GM19035 (cell line): Measurements from ENCODE around the gene HK2.

ENCODE experiments used
- ATAC-seq: cut with Tn5 transposase; IDR thresholded peaks from one replicate; pipeline ENCODE4 v1.9.1; 2021; ENCODE audit not compliant: unreplicated experiment

Gene HK2

GRCh38 chr2:74857215-74857614 is 23.3 kb downstream of the HK2 start:
- no peak for ATAC-seq

DNA sequence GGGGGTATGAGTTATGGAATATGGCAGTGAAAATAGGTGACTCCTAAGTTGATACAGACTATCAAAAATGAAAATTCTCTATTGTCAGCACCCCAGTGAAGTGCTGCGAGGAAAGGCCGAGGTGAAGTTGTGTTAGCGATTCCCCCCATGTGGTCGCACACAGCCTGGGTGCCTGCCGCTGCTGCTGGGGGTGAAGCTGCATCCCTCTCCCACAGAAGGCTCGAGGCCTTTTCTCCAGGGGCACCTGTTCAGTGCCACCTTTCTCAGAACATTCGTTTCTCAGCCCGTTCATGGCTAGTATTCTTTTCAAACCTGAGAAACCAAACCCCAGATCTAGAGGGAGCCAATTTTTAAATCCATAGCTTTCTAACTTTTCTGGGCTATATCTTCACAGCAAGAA is 23.8 kb downstream of the HK2 start:
- no peak for ATAC-seq

- ATAC-seq, result no peak
Measured at GRCh38 chr2:74858281-74858680, 24.4 kb downstream of the HK2 start.

DNA sequence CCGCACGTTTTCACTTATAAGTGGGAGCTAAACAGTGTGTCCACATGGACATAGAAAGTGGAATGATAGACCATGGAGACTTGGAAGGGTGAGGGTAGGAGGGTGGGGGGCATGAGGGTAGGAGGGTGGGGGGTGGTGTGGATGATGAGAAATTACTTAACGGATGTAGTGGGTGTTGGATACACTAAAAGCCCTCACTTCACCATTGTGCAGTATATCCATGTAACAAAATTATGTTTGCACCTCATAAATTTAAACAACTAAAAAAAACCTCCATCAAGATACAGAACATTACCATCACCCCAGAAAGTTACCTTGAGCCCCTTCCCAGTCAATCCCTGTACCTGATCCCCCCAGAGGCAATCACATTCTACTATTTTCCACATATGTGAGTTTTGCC is 26.2 kb downstream of the HK2 start:
- no peak for ATAC-seq

GRCh38 chr2:74860521-74860920 is 26.6 kb downstream of the HK2 start:
- ATAC-seq, result no peak

GRCh38 chr2:74861531-74861930 is 27.6 kb downstream of the HK2 start:
- no peak for ATAC-seq

DNA sequence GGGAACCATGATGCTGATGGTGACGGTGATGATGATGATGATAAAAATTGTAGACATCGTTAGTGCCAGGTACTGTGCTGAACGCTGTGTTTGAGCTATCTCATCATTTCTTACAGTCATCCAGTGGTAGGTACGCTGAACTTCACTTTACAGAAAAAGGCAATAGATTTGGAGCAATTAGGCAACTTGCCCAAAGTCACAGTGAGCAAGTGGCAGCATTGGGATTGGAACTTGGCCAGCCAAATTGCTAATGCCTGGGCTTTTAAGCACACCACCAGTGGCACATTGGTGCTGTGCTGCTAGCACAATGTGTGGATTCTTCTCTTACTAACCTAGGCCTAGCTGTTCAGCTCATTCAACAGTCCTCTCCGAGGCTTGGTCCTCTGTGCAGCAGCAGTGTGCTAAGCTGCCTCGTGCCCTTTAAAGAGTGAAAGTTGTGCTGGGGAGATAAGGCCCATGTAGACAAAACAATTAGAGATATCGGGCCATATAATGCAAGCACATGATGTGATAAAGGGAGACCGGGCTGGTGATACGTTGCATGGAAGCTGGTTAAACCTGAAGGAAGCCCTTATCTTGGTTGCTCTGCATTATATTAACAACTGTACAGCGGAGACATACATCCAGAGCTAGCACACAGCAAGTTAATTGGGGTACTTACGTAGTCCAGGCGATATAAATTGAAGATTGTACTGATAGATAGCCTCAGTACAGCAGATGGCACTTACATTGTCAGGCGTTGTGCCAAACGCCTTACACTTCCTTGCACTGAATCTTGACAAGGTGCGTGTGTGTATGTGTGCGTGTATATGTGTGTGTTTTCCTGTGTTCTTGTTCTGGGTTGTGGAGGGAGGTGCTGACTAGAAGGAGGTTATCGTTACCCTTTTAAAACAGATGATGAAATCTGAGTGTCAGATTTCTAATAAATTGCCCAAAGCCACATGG is 28.4 kb downstream of the HK2 start:
- no peak for ATAC-seq

- no peak for ATAC-seq
Measured at GRCh38 chr2:74863802-74864248, 29.9 kb downstream of the HK2 start.

GRCh38 chr2:74864728-74865722 is 31.1 kb downstream of the HK2 start:
- ATAC-seq, result no peak

- ATAC-seq, result no peak
Measured at GRCh38 chr2:74865770-74866674, 32.1 kb downstream of the HK2 start.

GRCh38 chr2:74867841-74868658 is 34.1 kb downstream of the HK2 start:
- ATAC-seq, result no peak

DNA sequence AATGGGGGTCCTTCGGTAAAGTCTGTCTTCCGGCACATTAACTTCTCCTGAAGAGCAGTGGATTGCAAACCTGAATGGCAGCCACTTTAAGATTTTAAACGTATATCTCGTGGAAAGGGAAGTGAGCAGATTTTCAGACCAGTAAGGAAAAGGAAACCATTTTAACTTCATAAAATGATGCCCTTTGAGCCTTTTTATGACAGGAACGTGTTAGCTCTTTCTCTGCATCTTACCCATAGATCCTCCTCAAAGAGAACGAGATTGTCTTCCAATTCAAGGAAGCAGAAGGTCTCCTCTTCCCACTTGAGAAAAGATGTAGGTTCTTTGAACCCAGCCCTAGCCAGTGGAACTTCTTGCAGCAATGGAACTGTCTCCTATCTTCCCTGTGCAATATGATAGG is 35.6 kb downstream of the HK2 start:
- no peak for ATAC-seq

GRCh38 chr2:74870951-74871350 is 37.0 kb downstream of the HK2 start:
- ATAC-seq, result no peak

DNA sequence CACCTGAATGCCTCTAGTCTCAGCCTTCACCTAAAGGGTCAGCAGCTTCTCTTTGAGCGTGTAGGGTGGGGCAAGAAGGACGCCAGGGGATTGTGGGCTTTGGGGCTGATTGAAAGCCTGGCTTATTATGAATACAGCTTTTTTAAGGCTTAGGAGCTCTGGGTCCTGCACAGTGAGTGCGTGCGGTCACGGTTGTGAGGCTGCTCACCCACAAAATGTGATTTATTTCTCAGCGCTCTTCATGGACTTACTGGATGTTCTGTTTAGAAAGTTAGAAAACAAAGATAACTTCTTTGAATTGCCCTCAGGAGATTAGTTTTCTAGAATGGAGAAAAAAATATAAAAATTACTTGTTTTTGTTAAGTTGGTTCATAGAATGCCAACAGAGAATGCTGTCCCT is 37.5 kb downstream of the HK2 start:
- no peak for ATAC-seq

GRCh38 chr2:74872389-74872836 is 38.5 kb downstream of the HK2 start:
- ATAC-seq, result no peak

DNA sequence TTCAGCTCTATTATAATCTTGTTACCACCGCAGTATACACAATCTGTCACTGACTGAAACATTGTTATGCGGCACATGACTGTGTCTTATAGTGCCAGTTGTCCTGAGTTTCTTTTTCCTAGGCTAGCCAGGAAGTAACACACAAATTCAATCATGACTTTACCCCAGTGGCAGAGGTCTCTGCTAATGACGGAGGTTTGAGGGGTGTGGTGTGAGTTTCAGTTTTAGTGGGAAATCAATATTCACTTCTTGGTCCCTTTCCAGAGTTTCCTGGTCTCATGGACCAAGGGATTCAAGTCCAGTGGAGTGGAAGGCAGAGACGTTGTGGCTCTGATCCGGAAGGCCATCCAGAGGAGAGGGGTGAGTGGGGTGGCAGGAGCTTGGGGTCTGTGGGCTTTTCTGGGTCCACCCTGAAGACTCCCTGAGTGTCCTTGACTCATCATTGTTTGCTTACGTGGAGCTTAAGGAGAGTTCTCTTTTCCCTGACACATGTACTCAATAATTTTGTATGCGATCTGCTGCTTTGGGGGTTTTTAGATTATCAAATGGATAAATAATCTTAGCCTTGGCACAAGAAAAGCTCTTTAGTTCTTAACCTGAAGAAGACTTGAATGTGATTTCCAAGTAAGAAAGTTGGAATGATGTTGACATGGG is 39.2 kb downstream of the HK2 start:
- ATAC-seq, result no peak

- ATAC-seq, result no peak
Measured at GRCh38 chr2:74873678-74874640, 40.0 kb downstream of the HK2 start.
